Thoracic aorta (tissue), 2 donors: Measurements from ENCODE around the gene IL13RA2. TPM values are rescaled to one million over a fixed set of nuclear protein-coding genes. Genes with fewer than 3 reads are reported as not detected.

Source experiments
- ATAC-seq: fragments of 150-250 bp; one replicate; pipeline ENCODE4 v1.8.0; 2017; ENCODE audit warnings: low read depth; ENCODE audit not compliant: insufficient number of reproducible peaks, low FRiP score
- DNase-seq: peaks from one replicate; pipeline ENCODE4 v3.0.0-alpha.2; 2020; ENCODE audit warnings: low spot score
- H3K27ac ChIP-seq, 2 donors: fragments of 200-600 bp; sonication (generic); 1 replicate in 1 of 2; 2 replicates in 1 of 2; pipeline ENCODE4 v1.5.1; 2016; ENCODE audit warnings: mild to moderate bottlenecking in 2 of 2, moderate library complexity in 2 of 2
- H3K27me3 ChIP-seq: fragments of 200-600 bp; sonication (generic); replicated peaks from 2 replicates; pipeline ENCODE4 v1.6.0; 2016; ENCODE audit warnings: mild to moderate bottlenecking; ENCODE audit not compliant: insufficient read depth
- H3K36me3 ChIP-seq: fragments of 200-600 bp; sonication (generic); one replicate; pipeline ENCODE4 v1.5.1; 2016
- H3K4me1 ChIP-seq, 2 donors: fragments of 200-600 bp; sonication (generic); 1 replicate in 1 of 2; 2 replicates in 1 of 2; pipeline versions ENCODE4 v1.5.1 to v1.6.0; 2016; ENCODE audit warnings: low read depth in 2 of 2, mild to moderate bottlenecking in 1 of 2; ENCODE audit not compliant: control insufficient read depth in 1 of 2
- H3K4me3 ChIP-seq: fragments of 200-600 bp; sonication (generic); 2 replicates; pipeline ENCODE4 v1.5.1; 2016; ENCODE audit warnings: mild to moderate bottlenecking
- H3K9me3 ChIP-seq: fragments of 200-600 bp; sonication (generic); 2 replicates; pipeline ENCODE4 v1.5.1; 2016
- total RNA-seq, 2 donors: library from RNA; depleted of rRNA; stranded (reverse); fragments of >200 nt; gene quantifications; one replicate each; pipeline versions ENCODE4 v1.1.0 to v1.2.3, GENCODE V29; 2016
- TF ChIP-seq, protein P1 (sequence below): fragments of 200-600 bp; sonication (generic); IDR thresholded peaks from one replicate; pipeline ENCODE4 v1.5.1; 2019; ENCODE audit warnings: antibody characterized with exemption

The IL13RA2 gene
- total RNA-seq, 2 donors from 2014 or later = 19.2 to 42.2 TPM

DNA sequence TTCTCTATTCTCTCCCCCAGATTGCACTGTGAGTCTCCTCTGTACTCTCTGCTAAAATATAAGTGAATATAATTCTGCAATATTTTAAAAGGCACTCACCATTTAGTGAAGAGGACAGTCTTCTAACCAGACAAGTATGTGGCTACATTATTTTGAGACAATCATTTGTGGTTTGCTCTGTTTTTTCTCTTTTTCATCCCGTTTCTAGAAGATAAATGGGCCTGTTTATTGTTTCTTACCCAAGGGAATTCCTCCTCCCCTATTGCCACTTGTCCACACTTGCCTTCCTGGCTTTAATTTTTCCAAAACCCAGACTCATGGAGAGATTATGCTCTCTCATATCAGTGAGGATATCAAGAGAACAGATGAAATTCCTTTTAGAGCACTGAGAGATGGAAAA lies 18.6 kb upstream of the IL13RA2 start:
- Histone ChIP-seq H3K4me3 (no peak overlapping the region), H3K9me3 (no peaks in the 10 kb centered on the region), H3K27me3 (no peaks in the 10 kb centered on the region), H3K36me3 (no peaks in the 10 kb centered on the region), H3K27ac (no peak overlapping the region), H3K4me1 (peaks cover 0 to 3% of the 10 kb centered on the region in 2 donors)
- TF ChIP-seq, protein P1, sequence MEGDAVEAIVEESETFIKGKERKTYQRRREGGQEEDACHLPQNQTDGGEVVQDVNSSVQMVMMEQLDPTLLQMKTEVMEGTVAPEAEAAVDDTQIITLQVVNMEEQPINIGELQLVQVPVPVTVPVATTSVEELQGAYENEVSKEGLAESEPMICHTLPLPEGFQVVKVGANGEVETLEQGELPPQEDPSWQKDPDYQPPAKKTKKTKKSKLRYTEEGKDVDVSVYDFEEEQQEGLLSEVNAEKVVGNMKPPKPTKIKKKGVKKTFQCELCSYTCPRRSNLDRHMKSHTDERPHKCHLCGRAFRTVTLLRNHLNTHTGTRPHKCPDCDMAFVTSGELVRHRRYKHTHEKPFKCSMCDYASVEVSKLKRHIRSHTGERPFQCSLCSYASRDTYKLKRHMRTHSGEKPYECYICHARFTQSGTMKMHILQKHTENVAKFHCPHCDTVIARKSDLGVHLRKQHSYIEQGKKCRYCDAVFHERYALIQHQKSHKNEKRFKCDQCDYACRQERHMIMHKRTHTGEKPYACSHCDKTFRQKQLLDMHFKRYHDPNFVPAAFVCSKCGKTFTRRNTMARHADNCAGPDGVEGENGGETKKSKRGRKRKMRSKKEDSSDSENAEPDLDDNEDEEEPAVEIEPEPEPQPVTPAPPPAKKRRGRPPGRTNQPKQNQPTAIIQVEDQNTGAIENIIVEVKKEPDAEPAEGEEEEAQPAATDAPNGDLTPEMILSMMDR = no peak
- DNase-seq (no peak), ATAC-seq (no peak)

DNA sequence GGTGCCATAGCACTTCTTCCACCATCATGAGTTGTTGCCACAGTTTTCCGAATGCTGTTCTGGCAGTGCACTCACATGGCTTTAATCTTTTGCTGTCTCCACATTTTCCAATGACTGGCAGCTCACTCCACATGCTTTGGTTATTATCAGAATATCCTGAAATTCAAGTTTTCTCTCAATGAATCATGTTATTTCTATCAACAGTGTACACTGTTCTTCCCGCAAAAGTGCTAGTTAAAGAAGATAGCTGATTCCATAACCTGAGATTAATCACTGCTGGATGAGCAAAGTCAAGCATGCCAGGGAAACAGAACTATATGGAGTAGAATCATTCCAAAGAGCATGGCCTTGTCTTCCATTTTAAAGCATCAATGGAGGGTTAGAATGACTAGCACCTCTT lies 14.6 kb upstream of the IL13RA2 start:
- TF ChIP-seq, protein P1 = no peak
- H3K27me3 ChIP-seq = no peaks in the 10 kb centered on the region
- no peak for ATAC-seq
- no peaks in the 10 kb centered on the region for H3K9me3 ChIP-seq
- no peak overlapping the region for H3K4me3 ChIP-seq
- H3K4me1 ChIP-seq = peaks cover 6 to 10% of the 10 kb centered on the region in 2 donors
- no peak for DNase-seq
- H3K27ac ChIP-seq = no peak overlapping the region
- H3K36me3 ChIP-seq = no peaks in the 10 kb centered on the region

- Histone ChIP-seq H3K4me3 (no peak overlapping the region), H3K4me1 (peaks cover 6 to 10% of the 10 kb centered on the region in 2 donors), H3K27me3 (no peaks in the 10 kb centered on the region), H3K36me3 (no peaks in the 10 kb centered on the region), H3K27ac (peak overlapping the region; percentile 76 to 80), H3K9me3 (no peaks in the 10 kb centered on the region)
- ATAC-seq = no peak
- TF ChIP-seq, protein P1 = no peak
- DNase-seq = no peak
These were observed 13.2 kb upstream of the IL13RA2 start for GRCh38 chrX:115030625-115031024.

- Histone ChIP-seq H3K4me1 (peaks cover 6 to 10% of the 10 kb centered on the region in 2 donors), H3K36me3 (no peaks in the 10 kb centered on the region), H3K27me3 (no peaks in the 10 kb centered on the region), H3K4me3 (no peak overlapping the region), H3K27ac (peak overlapping the region; percentile 76 to 80), H3K9me3 (no peaks in the 10 kb centered on the region)
- no peak for DNase-seq
- TF ChIP-seq, protein P1 = no peak
- ATAC-seq = no peak
These were observed 12.6 kb upstream of the IL13RA2 start for GRCh38 chrX:115029869-115030570.

DNA sequence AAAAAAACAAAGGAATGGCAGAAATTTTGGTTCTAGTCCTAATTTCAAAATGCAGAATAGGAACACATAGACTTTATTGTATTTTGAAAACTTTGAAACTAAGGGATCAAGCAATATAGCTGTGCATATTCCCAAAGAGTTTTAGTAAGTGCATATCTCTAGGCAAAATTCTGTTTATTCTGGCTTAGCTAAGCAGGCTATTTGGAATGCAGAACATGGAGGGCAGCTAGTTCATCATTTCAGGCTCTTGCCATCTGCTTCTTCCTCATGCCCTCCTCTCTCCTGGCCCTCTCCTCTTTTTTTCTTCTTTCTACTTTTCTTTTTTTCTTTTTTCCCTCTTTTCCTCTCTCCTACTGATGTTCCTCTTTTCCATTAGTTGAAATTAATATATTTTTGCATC lies 12.0 kb upstream of the IL13RA2 start:
- TF ChIP-seq, protein P1 = no peak
- no peaks in the 10 kb centered on the region for H3K36me3 ChIP-seq
- no peaks in the 10 kb centered on the region for H3K27me3 ChIP-seq
- no peaks in the 10 kb centered on the region for H3K9me3 ChIP-seq
- H3K27ac ChIP-seq = peak overlapping the region in 1 of 2 donors; percentile 80
- ATAC-seq = no peak
- H3K4me1 ChIP-seq = peaks cover 6 to 10% of the 10 kb centered on the region in 2 donors
- no peak overlapping the region for H3K4me3 ChIP-seq
- DNase-seq = no peak
